GM12875 (cell line): ENCODE data around the gene PNRC2.
"Not testable (repeated sequence)": the region's sequence is repeated elsewhere in the genome, so short reads cannot be mapped to it uniquely, and the experiment has no call there.

ENCODE experiments used
- H3K4me3 ChIP-seq: one replicate; pipeline ENCODE4 v1.5.1; 2011; ENCODE audit warnings: low read depth, low read length, control low read depth
- CTCF ChIP-seq: IDR thresholded peaks from 2 replicates; pipeline ENCODE4 v1.5.1; 2011; ENCODE audit warnings: low read depth, mild to moderate bottlenecking, control low read depth, inconsistent platforms, low read length, moderate library complexity, borderline replicate concordance; ENCODE audit not compliant: insufficient read depth

The PNRC2 gene

GRCh38 chr1:24007079-24007478, 47.5 kb downstream of the PNRC2 start:
- no peak for TF ChIP-seq CTCF
- H3K4me3 ChIP-seq = no peak overlapping the region

GRCh38 chr1:24008574-24009184, 49.1 kb downstream of the PNRC2 start:
- H3K4me3 ChIP-seq = not testable (repeated sequence)

- TF ChIP-seq CTCF = no peak
- H3K4me3 ChIP-seq = no peak overlapping the region
These were observed 49.8 kb downstream of the PNRC2 start for GRCh38 chr1:24009406-24009805.

GRCh38 chr1:24010650-24011049, 51.0 kb downstream of the PNRC2 start:
- TF ChIP-seq CTCF = no peak
- no peak overlapping the region for H3K4me3 ChIP-seq

GRCh38 chr1:24012878-24013277, 53.2 kb downstream of the PNRC2 start:
- H3K4me3 ChIP-seq = not testable (repeated sequence)
